Measurements from ENCODE around the gene NUDT19.
"Not testable (repeated sequence)": the region's sequence is repeated elsewhere in the genome, so short reads cannot be mapped to it uniquely, and the experiment has no call there.

The NUDT19 gene

DNA sequence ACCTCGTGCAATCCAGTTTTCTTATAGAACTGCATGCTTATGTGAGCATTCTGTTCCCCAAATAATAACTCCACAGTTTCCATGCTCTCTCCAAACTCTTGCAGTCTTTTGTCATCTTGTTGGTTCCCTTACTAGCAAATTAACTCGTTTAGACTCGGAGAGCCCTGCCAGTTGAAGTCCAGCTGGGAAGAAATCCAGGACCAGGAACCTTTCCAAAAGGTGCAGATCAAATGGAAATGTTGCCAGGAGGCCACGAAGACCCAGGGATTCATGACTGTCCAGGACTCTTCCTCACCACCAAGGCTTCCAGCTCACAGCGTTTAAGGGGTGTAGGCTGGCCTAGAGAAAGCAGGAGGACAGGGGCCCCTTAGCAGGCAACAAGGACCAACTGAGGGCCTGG, 25.9 kb downstream of the NUDT19 start:
- no peak for DNase-seq

DNA sequence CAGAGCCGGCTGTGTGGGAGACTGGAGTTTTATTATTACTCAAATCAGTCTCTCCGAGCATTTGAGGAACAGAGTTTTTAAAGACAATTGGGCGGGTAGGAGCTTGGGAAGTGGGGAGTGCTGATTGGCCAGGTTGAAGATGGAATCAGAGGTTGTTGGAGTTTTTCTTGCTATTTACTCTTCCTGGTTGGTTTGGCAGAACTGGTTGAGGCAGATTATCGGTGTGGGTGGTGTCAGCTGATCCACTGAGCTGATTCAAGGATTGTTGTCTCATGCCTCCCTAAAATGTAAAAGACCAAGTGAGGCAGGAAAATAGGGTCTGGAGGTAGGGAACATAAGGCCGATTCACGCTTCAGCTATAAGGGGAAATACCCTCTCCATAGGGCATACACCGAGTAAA, 26.7 kb downstream of the NUDT19 start:
- no peak for DNase-seq

DNA sequence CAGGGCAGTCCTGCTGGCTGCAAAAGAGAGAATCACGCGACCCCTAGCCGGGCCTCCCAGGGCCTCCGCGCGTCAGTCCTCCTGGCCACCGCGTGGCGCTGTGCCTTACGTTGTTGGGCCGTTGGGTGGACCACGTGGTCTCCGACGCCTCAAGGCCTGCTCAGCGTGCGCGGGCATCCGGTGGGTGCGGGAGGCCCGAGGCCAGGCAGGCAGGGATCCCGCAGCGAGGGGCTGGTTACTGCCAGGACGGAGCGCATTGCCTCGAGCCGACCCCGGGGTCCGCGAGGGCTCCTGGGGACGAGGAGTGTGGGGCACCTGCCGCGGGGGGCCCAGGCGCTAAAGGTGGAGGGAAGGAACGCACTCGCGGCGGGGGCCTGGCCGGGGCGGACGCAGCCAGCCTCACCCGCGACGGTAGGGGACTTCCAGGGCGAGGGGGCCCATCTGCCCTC, 28.0 kb downstream of the NUDT19 start, which contains the start of gene TDRD12:
Gene TDRD12 (plus strand): TSS at position 157 of the 449 bp plus-strand sequence. CDS start 306 bp downstream, outside the sequence.
- no peak for DNase-seq

DNA sequence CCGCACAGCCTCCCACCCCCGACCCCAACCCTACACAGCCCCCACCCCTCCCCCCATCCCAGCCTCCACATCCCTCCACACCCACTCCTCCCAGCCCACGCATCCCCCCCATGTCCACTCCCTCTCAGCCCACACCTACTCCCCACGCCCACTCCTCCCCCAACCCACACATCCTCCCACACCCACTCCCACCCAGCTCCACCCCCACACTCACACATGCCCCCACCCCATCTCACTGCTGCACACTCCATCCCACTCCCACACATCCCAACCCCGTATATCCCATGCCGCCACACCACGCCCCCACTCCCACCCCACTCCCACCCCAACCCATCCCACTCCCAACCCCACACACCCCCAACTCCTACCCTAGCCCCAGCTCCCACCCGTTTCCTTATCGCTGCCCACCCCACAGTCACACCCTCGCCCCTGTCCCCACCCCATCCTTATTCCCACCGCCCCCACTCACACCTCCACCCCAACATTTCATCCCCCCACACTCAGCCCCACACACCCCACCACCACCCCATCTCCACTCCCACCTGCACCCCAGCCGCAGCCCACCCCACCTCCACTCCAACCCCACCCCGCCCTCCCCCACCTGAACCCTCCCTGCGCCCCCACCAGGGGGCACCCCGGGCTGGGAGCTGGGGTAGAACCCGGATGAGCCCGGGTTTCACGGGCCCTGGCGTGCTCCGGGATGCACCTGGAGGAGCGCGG, 28.8 kb downstream of the NUDT19 start:
- no peak for DNase-seq

DNA sequence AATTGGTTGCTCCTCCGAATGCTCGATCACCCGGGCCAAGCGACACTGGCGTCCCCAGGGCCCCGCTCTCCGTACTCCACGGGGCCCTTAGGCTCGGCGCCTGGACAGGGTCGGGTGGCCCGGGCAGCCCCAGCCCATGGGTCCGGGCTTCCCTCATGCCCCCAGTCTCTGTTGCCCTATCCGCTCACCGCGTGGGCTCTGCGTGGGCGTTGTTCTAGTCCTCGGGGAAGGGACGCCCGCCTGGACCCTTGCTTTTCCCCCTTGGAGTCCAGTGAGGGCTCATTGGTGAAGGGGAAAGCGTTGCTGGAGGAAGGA, 29.3 kb downstream of the NUDT19 start:
- DNase-seq: no peak

DNA sequence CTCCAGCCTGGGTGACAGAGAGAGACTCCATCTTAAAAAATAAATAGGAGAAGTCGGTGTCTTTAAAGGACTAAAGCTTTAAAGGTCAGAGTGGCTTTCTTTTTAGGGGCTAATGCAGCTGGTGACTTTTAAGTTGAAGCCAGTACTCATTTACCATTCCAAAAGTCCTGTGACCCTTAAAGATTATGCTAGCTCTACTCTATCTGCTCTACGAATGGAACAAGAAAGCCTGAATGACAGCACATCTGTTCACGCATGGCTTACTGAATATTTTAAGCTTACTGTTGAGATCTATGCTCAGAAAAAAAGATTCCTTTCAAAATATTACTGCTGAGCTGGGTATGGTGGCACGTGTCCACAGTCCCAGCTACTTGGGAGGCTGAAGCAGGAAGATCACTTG, 44.3 kb downstream of the NUDT19 start:
- DNase-seq: no peak

DNA sequence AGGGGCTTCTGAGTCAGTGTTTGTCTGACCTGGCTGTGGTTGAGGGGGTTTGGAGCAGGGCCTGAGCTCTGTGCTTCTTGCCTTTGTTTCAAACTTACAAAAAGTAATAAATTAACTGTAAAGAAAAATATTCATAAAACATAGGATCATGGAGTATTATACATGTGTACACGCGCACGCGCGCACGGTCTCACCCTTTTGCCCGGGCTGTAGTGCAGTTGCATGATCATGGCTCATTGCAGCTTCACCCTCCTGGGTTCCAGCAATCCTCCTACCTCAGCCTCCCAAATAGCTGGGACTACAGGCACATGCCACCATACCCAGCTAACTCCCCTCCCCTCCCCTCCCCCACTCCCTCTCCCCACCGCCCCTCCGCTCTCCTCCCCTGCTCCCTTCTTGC, 51.4 kb downstream of the NUDT19 start:
- DNase-seq: no peak

DNA sequence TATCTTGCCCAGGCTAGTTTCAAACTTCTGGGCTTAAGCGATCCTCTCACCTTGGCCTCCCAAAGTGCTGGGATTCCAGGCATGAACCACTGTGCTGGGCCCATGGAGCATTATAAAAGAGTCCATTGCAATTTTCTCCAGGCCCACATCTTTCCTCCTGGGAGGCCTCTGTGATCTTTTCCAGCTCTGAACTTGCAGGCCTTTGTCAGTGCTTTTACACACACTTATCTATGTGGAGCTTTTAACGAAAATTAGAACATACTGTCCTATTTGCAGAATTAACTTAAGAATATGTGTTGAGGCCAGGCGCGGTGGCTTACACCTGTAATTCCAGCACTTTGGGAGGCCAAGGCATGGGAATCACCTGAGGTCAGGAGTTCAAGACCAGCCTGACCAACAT, 51.8 kb downstream of the NUDT19 start:
- DNase-seq: no peak

DNA sequence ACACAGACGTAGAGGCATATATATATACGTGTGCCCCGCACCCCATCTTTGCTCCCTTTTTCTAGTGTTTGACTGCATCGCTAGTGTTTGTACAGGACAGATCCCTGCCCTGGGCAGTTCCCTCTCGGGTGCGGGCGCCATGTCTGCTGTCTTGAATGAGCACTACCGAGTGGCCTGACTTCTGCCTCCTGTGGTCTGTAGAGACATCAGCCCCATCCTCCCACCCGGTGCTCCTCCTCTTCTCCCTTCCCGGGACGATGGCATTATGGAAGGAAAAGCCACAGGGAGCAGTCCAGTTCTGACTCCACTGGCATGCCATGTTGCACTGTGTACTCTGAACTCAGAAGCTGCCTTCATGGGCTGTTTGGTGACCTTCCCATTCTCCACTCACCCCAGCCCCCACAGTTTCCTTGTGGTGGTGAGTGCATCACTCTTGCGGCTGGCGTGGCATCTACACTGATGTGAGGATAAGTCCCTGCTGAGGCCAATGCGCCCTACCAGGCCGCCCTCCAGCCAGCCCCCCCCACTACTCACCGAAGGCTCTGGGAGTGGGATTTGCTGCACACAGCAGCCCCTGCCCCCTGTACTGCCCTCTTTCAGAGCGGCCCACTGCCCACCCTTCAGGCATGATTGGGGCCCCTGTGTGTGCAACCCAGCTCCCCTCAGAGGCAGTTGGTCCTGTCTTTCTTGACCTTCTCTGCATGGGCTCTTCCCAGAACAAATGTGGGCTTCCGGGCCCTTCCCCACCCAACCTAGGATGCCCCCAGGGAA, 53.1 kb downstream of the NUDT19 start:
- no peak for DNase-seq

DNA sequence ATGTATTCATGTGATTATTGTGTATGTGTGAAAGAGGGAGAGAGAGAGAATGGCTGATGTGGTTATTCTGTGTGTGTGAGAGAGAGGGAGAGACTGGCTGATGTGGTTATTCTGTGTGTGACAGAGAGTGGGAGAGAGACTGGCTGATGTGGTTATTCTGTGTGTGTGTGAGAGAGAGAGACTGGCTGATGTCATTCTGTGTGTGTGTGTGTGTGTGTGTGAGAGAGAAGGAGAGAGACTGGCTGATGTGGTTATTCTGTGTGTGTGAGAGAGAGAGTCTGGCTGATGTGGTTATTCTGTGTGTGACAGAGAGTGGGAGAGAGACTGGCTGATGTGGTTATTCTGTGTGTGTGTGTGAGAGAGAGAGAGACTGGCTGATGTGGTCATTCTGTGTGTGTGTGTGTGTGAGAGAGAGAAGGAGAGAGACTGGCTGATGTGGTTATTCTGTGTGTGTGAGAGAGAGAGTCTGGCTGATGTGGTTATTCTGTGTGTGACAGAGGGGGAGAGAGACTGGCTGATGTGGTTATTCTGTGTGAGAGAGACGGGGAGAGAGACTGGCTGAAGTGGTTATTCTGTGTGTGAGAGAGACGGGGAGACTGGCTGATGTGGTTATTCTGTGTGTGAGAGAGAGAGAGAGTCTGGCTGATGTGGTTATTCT, 54.1 kb downstream of the NUDT19 start:
- not testable (repeated sequence) for DNase-seq

DNA sequence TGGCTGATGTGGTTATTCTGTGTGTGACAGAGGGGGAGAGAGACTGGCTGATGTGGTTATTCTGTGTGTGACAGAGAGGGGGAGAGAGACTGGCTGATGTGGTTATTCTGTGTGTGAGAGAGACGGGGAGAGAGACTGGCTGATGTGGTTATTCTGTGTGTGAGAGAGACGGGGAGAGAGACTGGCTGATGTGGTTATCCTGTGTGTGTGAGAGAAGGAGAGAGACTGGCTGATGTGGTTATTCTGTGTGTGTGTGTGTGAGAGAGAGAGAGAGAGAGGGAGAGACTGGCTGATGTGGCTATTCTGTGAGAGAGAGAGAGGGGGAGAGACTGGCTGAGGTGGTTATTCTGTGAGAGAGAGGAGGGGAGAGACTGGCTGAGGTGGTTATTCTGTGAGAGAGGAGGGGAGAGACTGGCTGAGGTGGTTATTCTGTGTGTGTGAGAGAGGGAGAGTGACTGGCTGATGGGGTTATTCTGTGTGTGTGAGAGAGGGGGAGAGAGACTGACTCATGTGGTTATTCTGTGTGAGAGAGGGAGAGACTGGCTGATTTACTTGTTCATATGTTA, 55.1 kb downstream of the NUDT19 start:
- peak; percentile 16 for DNase-seq

DNA sequence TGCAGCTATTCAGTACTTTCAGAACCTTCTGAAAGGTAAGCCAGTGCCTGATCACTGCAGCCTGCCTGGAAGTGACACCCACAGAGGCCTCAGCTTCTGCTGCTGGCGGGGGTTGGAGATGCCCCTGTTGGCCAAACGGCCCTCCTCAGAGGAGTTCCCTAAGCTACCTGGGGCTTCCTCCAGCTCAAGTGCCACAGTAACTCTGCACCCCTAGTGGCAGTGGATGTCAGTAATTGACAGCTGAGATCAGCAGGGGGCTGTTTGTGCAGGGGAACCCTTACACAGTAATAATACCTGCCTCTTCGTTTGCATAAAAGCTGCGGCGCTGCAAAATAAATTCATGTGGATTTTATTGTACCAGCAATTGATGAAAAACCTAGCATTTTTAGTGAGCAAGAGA, 56.9 kb downstream of the NUDT19 start:
- no peak for DNase-seq

DNA sequence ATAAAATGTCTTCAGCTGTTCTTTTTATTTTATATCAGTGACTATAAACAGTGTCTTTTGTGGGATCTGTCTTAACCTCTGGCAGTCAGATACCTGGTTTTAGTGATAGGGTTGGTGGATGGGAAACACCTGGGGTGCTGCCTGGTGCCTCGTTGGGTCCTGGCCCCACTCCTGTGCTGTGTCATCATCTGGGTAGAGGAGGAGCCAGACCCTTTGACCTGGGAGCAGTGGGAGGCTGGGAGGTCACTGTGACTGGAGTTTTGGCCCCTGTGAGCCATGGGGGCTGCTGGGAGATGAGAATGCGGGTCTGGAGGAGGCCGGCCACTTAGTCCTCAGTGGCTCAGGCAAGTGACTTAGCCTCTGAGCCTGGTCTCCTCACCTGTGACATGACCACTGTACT, 57.3 kb downstream of the NUDT19 start:
- DNase-seq: no peak

DNA sequence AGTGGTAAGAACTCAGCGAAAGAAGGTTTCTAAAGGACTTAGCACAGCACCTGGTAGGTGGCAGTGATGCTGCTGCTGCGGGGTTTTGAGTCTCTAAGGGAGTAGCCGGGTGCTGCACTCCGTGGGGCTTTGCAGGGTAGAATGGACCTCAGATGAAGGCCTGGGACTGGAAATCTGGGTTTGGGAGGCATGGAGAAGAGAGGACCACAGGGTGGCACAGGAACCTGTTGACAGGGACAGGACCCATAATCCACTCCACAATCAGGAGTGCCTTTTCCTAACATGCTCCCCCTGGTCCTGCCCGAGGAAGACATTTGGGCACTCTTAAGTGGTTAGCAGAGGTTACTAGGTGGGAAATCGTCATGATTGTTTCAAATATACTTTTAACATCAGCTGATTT, 57.7 kb downstream of the NUDT19 start:
- no peak for DNase-seq

DNA sequence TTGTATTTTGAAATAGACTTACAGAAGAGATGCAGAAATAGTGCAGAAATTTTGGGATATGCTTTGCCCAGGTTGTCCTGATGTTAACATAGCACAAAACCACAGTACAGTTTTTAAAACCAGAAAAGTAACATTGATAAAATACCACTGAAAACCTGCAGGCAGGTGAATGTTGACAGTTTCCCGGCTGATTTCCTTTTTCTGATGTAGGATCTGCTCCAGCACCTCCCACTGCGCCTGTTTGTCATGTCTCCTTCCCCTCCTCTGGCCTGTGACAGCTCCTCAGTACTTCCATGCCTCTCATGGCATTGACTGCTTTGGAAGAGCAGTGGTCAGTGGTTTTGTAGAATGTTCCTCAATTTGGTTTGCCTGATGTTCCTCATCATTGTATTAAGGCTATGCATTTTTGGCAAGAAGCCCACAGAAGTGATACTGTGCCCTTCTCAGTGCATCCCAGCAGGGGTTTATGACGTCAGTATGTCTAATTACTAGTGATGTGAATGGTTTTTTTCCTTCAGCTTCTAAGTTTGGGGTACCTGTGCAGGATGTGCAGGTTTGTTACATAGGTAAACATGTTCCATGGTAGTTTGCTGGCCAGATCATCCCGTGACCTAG, 58.9 kb downstream of the NUDT19 start:
- DNase-seq: no peak

DNA sequence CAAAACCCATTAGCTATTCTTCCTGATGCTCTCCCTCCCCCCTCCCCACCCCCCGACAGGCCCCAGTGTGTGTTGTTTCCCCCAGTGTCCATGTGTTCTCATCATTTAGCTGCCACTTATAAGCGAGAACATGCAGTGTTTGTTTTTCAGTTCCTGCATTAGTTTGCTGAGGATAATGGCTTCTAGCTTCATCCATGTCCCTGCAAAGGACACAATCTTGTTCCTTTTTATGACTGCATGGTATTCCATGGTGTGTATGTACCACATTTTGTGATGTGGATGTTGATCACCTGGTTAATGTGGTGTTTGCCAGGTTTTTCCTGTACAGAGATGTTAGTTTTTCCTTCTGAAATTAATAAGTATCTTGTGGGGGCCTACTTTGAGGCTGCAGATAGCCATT, 59.4 kb downstream of the NUDT19 start:
- no peak for DNase-seq

DNA sequence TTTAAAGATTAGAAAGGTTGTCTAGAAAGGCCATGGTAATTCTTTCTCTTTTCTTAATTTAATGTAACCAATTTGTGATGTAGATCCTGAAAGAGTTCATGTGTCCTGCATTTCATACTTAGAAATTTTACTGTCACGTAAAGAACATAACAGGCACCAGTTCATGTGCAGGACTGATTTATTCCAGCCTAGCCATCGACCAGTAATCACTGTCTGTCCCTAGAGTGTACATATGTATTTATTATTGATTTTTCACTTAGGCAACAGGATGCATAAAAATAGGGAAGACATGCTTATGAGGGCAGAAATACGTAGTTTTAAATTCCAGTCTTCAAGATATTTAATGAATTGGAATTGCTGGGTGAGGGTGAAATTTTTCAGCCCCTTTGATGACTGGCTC, 65.6 kb downstream of the NUDT19 start:
- no peak for DNase-seq

Measured in DMS79 (cell line).